ENCODE measurements around the gene SUFU. TPM values are rescaled to one million over a fixed set of nuclear protein-coding genes. Genes with fewer than 3 reads are reported as not detected.

Gene SUFU
- total RNA-seq, result 3.3 and 4.3 TPM in 2 replicates

GRCh38 chr10:102503264-102504178 lies at the start of gene SUFU:
Gene SUFU, plus strand, starts transcription at chr10:102503972. Its CDS starts 181 bp downstream, at chr10:102504153.

DNA sequence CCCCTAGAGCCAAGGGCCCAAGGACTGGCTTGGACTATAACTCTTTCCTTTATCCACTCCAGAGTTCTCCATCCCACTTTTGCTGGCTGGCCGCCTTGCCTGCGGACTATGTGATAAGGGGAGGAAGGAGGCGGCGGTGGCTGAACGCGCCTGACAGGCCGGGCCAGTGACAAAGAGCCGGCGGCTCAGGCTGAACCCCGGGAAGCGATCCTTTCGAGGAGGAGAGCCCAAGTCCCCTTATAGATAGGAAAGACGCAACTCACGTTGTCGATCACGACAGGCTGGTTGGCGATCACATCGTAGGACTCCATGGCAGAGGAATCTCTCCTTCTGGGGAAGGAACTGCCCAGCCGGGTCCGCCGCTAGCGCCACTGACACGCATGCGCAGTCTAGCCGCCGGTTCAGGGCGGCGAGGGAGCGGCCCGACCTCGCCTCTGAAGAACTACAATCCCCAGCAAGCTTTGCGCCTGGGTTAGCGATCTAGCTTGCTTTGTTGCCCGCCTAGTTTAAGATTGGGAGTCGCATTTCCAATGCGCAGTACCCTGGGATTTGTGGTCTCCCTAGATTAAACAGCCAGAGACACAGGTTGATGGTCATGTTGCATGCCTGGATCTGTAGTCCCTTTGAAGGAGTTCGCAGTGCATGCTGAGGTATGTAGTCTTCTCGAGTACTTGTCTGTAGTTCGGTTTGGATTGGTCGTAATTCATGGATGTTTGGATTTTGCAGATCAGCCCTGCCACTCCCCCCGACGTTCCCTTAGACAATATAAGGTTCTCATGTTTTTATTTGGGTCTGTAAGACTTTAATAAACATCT lies 1.2 kb upstream of the SUFU start, which contains the start of gene ACTR1A:
TSS of gene ACTR1A (minus strand) at position 376 of the 815 bp plus-strand sequence. CDS start at position 311, 65 bp downstream.

GRCh38 chr10:102644066-102644645 lies 140.4 kb downstream of the SUFU start, which contains the start of gene TRIM8:
Gene TRIM8, plus strand, starts transcription at chr10:102644479. Its CDS starts 139 bp downstream, at chr10:102644618.

Other genes starting within 250 kb of the SUFU start
- 13.4 and 29.5 TPM in 2 replicates for gene NFKB2, start 108.3 kb upstream of the SUFU start, total RNA-seq
- 0.09 and 0.28 TPM in 2 replicates for gene PSD, start 85.2 kb upstream of the SUFU start, total RNA-seq
- 6.6 and 7.7 TPM in 2 replicates for gene FBXL15, start 83.1 kb upstream of the SUFU start, total RNA-seq
- 38.1 and 52.0 TPM in 2 replicates for gene CUEDC2, start 71.4 kb upstream of the SUFU start, total RNA-seq
- gene C10orf95, start 52.4 kb upstream of the SUFU start, total RNA-seq, result 0.09 TPM in 1 of 2 replicates, not detected in the other
- gene ACTR1A, start 1.3 kb upstream of the SUFU start, total RNA-seq, result 148 and 157 TPM in 2 replicates
- 61.3 and 82.2 TPM in 2 replicates for gene TRIM8, start 140.5 kb downstream of the SUFU start, total RNA-seq
- 6.1 and 6.6 TPM in 2 replicates for gene ARL3, start 210.4 kb downstream of the SUFU start, total RNA-seq
- gene SFXN2, start 210.7 kb downstream of the SUFU start, total RNA-seq, result 2.7 and 6.4 TPM in 2 replicates
- 39.2 and 43.9 TPM in 2 replicates for gene WBP1L, start 240.0 kb downstream of the SUFU start, total RNA-seq

Data from endothelial cell of coronary artery (primary cell).